ENCODE data around the gene SPON1.
"Not testable (repeated sequence)": the region's sequence is repeated elsewhere in the genome, so short reads cannot be mapped to it uniquely, and the experiment has no call there.

The SPON1 gene

DNA sequence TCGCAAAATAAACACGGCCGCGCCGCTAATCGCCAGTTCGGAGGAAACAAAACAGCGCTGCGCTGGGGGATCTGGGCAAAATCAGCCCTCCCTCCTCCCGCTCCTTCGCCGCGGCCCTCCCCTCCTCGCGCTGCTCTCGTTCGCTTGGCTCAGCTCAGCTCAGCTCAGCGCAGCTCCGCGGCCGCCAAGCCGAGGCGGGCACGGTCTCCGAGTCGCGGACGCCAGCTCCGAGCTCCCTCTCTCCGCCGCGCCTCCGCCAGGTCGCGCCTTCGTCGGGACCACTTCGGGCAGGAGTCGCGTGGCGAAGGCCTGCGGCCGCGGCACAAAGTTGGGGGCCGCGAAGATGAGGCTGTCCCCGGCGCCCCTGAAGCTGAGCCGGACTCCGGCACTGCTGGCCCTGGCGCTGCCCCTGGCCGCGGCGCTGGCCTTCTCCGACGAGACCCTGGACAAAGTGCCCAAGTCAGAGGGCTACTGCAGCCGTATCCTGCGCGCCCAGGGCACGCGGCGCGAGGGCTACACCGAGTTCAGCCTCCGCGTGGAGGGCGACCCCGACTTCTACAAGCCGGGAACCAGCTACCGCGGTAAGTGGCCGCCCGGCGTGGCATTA lies at the start of gene SPON1:
SPON1 (plus strand) TSS at position 162 of the 607 bp plus-strand sequence; CDS start at position 344, 182 bp downstream.
- peak in 2 of 4 experiments; percentile 14 to 20 for DNase-seq

DNA sequence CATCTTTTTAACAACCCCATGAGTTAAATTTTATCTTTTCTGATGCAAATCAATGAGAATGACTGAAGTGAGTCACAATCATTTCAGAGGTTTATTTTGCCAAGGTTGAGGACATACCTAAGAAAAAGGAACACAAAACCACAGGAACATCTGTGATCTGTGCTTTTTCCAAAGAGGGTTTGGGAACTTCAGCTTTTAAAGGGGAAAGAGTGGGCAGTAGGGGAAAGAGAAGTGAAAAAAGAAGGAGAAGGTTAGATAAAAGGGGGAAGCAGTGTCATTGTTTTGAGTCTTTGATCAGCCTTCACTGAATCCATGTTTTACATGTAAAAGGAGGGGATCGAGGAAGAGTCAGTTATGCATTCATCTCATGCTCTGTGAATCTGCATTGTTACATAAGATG lies 45.3 kb upstream of the SPON1 start:
- no peak for DNase-seq

DNA sequence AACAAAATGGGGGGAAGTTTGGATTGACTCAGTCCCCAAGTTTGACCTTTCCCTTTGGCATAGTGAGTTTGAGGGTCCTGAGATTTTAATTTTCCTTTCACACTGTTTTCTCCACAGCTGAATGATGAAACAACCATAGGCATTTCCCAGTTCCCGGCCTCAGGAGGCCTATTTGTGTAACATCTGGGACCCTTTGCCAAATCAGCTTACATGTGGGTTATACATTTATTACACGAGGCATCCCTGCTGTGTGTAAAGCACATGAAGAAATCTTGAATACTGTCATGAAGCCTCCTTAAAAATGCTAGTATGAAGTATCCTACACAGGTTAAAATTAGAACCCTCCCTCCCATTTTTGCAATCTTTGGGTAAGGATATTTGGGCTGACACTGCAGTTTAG lies 44.6 kb upstream of the SPON1 start:
- no peak for DNase-seq

DNA sequence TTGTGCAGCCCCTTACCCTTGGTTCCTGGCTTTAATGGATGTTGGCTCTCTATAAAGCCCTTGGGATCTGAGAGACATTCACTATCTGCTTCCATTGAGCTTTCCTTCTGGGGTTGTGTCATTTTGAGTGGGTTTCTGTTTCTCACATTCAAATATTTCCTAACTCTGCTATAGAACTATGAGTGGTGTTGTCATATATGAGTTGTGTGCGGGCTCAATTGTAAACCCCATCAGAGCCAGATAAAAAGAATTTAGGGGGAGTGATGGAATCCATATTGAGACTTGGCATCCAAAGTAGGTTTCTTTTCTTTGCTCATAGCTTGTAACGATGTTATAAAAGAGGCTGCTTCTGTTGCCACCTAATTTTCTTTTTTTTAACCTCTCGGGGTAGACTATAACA lies 41.8 kb upstream of the SPON1 start:
- no peak for DNase-seq

DNA sequence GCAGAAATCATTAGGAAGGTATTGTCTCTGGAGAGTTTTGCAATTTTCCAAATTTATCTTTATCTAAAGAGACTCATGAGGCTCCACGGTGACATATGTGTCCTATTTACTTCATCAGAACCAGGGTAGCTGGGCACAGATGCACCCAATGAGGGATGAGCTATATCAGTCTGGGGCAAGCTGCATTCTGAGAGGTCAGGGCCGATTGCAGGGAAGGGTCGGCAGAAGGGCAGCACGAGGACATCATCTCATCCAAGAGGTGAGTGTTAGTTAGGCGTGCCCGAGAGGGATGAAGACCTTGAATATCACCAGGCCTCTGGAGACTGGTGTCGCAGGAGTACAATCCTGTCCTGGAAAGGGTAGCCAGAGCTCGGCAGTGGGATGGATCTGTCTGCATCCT lies 41.0 kb upstream of the SPON1 start:
- no peak for DNase-seq

DNA sequence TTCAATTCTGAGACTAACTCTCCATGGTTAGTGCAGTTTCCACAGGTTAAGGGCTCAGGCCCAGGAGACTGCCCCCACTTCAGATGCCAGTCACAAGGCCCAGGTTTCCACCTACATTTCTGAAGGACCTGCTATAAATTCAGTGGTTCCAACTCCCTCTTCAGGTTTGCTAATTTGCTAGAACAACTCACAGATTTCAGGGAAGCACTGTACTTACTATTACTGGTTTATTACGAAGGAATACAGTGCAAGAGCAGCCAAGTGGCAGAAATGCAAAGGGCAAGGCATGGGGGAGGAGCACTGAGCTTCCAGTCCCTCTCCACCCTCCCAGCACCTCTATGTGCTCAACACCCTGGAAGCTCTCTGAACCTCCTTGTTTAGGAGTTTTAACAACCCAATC lies 39.3 kb upstream of the SPON1 start:
- DNase-seq: no peak

DNA sequence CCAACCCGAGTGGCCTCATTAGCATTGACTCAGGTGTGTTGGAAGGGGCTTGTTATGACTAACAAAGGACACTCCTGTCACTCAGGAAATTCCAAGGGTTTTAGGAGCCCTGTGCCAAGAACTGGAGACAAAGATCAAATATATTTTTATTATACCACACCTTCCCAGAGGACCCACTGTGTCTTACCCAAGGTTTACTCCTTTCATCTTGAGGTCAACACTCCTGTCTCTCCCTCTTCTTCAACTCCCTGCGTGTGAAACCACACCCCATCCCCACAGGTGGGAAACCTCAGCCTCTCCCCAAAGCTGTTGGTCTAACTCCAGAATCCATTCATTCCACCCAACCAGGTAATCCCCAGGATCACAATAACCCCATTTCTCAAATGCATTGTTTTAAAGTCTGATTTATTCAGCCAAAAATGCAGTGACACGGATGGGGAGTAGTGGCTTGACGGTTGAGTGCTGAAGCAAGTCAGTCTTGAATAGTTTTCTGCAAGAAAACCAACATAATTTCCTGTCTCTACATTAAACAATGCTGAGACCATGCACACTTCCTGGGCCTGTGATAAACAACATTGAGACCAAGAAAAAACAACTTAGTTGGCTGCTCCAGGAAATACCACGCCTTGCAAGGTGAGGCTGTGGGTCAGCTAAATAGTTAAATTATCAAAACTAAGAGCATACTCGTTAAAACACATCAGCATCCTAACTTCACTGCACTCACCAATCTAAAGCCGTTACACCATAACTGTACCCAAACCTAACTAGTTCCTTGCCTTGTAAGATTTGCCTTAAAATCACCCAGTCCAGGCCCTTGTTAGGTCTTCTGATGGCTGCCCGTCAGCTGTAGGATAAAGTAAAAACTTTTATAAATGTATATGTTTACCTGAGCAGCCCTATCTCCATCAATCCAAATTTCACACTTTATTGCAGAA lies 38.5 kb upstream of the SPON1 start:
- DNase-seq: no peak

DNA sequence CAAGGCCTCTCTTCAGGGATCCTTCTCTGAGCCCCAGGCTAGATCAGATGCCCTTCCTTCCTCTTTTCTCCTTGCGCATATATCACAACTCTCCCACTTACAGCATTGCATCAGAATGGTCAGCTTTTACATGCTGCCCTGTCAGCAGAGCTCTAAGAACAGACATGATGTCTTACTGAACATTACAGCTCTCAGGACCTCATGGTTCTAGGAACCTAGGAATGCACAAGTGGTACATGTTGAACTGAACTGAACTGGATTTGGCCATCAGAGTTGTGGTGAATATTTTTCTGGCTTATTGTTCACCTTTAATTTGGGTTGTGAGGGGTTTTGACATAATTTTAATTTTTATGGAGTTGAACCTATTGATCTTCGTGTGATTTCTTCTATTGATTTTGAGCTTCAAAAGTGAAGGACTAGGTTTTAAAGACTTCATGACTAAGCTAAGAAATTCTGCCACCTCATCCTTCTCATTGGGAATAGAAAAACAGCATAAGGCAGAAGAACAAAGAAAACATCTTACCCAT lies 37.7 kb upstream of the SPON1 start:
- no peak for DNase-seq

DNA sequence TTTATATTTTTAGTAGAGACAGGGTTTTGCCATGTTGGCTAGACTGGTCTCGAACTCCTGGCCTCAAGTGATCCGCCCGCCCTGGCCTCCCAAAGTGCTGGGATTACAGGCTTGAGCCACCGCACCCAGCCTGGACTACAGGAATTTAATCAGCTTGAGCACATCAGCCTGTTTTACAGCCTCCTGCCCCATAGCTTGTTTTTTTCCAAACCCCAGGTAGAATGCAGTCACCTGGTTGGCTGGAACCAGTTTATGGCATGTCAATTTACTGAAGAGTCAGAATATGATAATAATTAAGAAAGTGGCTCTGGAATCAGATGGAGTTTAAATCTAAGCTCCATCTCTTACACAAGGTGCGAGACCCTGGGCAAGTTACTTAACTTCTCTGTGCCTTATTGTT lies 36.2 kb upstream of the SPON1 start:
- DNase-seq: not testable (repeated sequence)

DNA sequence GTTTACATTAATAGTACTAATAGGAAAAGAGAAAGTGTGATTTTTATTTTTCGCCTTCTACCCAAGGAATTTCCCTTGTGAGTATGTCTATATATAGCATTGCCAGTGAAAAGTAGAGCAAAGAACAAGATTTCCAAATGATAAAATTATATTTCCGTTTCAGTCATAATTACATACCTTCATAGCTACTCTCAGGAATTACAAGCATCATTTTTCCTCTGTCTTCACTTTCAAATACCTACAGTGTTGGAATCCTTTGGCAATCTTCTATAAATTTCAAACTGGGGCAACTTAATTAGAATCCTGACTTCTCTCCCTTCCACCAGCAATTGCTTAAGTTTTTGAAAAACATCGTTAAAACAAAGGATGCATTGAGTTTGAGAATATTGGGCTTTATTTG lies 35.5 kb upstream of the SPON1 start:
- no peak for DNase-seq

DNA sequence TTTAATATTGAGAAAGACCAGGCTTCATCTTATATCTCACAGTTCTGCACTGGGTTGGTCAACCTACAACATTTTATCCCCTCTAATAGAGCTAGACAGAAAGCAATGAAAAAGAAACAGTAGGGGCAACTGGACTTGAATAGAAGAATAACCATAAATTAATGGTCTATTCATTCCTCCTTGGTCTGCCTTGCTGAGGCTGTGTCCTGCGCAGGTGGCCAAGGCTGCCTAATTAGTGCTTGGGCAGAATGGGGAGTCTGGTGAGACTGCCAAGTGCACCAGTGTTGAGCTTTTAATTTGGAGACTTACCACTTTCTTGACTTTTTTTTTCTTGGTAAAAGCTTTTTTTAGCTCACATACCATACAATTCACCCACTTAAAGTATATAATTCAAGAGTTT lies 35.0 kb upstream of the SPON1 start:
- DNase-seq: no peak

DNA sequence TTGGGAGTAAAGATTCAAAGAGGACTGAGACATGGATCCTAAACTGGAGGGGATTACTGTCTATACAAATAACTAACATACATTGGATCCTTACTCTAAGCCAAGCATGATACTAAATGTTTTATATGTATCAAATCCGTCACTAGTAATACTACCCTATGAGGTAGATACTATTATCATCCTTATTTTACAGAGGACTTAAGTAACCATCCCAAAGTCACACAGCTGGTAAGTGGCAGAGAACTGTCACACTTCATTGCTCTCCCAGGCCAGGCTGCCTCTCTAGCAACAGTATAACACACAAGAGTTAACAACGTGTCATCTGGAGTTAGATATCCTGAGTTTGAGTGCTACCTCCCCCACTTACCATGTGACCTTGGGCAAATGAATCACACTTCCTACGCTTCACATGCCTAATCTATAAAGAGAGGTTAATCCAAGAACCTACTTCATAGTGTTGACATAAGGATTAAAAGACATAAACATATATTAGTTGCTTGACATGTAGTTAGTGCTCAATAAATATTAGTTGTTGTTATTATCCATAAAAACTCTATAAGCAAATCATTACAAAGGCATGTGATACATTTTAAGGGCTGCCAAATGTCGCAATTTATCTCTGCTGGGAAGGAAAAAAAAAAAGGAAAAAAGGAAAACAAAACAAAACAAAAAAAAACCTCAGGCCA lies 33.8 kb upstream of the SPON1 start:
- DNase-seq: no peak

DNA sequence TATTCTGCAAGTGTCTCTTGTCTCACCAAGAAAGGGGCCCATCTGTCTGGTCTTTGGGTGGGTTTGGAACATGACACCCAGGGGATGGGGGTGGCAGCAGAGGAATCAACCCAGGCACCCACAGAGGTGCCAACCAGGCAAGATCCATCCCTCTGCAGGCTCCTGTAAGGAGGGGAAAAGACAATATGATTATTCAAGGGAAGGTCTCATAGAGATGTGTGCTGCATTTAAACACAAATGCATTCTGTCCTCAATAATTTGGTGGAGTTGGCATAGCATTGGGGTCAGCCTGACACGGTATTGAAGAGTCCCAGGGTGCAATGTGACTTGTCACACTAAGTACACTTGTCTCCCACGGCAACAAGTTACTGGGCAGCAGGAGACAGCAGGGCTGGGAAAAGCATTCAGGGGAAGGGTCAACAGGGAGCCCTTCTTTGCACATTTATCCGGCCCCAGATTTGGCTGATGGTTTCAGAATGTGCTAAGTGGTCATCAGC lies 33.1 kb upstream of the SPON1 start:
- DNase-seq: no peak

DNA sequence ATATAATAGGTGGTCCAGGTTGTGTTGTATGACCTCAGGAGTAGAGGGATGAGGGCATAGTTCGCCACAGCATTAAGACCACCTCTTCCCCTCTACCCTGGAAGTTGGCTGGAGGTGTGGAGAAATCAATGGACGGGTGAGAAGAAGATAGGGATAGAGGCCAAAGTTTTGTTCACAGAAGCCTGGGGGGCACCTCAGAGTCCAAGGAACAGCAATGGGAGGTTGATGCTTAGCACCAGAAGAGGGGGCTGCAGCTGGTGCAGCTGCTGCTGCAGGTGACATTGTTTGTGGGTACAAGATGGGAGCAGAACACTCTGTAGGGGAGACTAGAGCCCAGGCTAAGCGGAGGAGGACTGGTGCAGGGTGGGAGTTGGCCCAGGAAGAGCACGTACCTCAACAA lies 31.2 kb upstream of the SPON1 start:
- no peak for DNase-seq

DNA sequence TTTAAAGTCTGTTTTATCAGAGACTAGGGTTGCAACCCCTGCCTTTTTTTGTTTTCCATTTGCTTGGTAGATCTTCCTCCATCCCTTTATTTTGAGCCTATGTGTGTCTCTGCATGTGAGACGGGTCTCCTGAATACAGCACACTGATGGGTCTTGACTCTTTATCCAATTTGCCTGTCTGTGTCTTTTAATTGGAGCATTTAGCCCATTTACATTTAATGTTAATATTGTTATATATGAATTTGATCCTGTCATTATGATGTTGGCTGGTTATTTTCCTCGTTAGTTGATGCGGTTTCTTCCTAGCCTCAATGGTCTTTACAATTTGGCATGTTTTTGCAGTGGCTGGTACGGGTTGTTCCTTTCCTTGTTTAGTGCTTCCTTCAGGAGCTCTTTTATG lies 25.4 kb upstream of the SPON1 start:
- DNase-seq: not testable (repeated sequence)

DNA sequence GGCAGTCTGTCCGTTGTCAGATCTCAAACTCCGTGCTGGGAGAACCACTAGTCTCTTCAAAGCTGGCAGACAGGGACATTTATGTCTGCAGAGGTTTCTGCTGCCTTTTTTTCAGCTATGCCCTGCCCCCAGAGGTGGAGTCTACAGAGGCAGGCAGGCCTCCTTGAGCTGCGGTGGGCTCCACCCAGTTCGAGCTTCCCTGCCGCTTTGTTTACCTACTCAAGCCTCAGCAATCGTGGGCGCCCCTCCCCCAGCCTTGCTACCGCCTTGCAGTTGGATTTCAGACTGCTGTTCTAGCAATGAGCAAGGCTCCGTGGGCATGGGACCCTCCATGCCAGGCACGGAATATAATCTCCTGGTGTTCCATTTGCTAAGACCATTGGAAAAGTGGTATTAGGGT lies 23.7 kb upstream of the SPON1 start:
- DNase-seq: not testable (repeated sequence)

DNA sequence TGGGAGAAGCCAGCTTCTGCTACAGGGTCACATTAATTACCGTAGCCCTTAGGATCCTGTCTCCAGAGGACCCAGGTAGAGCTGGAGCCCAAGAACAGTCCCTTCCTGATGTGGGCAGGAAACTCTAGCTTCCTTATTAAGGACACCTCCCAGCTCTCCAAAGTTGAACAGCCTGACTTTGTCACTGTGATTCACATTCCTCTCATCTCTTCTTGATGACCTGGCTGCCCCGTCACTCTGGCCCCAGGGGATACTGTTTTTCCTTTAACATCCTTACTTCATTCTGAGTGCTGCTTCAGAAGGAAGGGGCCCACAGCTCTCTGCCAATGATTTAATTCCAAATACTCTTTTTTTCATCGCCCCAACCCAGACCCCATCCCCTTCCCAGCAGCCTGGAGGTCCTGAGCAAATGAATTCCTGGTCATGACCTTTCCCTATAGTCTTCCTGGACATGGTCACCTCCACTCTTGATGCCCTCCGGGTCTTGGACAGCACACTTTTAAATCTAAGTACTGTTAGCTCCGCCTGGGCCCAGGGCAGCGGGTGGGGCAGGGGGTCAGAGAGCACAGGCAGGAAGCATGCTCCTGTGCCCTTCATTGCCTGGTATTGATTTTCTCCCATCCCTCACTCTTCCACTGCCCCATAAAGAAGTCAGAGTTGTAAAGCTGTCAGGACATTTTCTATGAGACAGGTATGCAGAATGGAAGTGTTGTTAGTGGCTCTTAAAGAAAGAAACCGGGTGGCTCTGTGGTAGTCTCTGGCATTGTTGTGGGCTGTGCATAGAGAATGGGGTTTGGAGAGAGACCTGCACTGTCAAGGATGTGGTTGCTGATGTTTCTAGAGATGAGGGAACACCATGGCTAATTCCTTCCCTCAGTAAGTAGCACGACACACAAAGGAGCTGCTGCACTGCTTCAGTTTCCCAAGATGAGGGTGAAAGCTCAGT lies 22.3 kb upstream of the SPON1 start:
- DNase-seq: no peak

DNA sequence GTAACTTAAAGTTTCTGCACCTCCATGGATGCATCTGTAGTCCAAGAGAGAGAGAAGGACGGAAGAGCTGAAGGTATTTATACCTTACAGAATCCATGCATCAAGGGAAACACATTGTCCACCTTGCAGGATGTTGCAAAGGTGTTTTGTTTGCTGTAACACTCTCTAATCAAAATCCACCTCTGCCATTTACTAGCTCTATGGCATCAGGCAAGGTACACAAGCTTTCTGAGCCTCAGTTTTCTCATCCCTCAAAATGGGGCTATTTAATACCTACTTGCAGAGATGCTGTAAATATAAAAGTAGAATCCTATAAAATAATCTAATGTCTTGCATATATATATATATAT lies 21.6 kb upstream of the SPON1 start:
- DNase-seq: no peak

DNA sequence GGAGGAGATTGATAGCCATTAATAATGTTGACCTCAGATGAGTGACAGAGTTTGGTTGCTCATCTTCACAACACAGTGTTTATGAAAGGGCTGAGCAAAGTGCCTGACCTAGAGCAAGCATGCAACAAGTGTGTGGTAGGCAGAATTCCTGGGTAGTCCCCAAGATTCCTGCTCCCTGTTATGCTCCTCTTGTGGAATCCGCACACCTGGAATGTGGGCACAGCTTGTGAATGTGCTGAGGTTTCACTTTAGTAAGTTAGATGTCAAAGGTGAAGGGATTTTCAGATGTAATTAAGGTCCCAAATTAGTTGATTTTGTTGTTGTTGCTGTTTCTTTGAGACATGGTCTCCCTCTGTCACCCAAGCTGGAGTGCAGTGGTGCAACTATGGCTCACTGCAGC lies 20.7 kb upstream of the SPON1 start:
- no peak for DNase-seq

DNA sequence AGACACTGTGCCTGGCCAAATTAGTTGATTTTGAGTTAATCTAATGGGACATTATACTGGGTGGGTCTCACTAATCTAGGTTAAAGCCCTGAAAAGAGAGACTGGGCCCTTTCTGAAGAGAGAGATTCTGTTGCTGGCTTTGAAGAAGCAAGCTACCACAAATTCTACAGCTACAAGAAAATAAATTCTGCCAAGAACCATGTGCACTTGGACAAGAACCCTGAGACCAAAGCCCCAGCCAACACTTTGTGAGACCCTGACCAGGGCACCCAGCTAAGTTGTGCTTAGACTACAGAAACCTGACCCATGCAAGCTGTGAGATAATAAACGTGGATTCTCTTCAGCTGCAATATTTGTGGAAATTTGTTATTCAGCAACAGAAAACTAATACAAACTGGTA lies 20.1 kb upstream of the SPON1 start:
- DNase-seq: no peak

DNA sequence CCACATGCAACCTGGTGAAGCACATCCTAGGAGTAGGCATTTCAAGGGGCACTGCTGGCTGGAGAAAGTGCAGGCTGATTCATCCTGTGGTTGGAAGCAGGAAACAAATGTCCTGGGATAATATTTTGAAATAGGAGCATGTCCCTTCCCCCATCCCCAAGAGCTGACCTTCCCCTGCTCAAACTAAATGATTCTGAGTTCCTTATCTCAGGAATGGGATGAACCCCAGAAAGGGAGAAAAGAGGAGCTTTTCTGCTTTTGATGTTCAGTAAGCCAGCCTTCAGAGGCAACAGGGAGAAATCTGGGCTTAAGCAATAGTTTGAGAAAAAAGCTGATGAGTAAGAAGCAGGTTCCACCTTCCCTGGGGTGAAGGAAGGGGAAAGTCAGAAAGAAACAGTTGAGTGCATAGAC lies 19.5 kb upstream of the SPON1 start:
- DNase-seq: no peak

DNA sequence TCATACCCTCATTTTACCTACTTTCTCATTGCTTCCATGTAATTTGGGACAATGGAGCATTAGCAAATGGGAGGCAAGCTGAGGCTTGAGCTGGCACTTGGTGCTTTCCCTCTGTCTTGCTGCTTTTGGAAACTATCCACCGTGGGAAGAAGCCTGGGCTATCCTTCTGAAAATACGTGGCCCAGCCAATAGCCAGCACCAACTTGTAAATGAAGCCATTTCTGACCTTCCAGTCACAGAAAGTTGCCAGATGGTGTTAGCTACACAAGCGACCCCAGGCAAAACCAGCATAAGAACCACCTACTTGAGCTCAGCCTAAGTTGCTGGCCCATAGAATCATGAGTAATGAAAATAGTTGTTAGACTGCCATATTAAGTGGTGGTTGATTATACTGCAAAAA lies 18.5 kb upstream of the SPON1 start:
- DNase-seq: no peak
